Measurements from ENCODE around the gene MOXD1. TPM values are rescaled to one million over a fixed set of nuclear protein-coding genes. Genes with fewer than 3 reads are reported as not detected.

The MOXD1 gene
- total RNA-seq: 10 to 100 TPM in 1 of 4 donors, 1 to 10 TPM in 3; 1.5 to 12.4 (median 3.5) TPM

DNA sequence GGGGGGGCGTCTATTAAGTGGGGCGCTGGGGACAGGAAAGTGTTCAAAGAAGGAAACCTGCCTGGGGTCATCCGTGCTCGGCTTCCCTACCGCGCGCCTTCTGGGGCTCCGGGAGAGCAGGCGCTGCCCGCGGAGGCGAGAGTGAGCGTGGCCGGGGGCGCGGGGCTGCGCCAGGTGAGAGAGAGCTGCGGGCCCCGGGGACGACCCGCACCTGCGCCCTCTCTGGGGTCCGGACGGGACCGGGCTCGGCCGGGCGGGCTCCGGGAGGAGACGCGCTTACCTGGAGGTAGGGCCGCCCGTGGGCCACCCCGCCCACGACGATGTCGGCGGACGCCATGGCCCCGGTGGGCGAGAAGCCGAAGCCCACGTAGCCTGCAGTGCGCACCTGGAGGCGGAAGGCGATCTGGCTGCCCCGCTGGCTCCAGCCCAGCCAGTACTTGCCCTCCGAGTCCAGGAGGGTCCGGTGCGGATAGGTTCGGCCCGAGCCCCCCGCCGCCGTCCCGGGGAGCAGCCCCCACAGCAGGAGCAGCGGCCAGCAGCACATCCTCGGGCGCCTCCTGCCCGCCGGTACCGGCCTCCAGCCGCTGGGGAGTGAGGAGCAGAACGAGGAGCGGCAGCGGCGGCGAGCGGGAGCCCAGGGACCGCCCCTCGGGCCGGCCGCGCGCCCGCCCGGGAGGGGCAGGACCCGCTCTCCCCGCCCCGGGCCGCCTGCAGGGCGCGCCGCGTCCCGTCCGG lies at the start of gene MOXD1:
MOXD1 (minus strand) TSS at position 593 of the 735 bp plus-strand sequence; CDS start at position 544, 49 bp downstream.
- TF ChIP-seq, protein P1, sequence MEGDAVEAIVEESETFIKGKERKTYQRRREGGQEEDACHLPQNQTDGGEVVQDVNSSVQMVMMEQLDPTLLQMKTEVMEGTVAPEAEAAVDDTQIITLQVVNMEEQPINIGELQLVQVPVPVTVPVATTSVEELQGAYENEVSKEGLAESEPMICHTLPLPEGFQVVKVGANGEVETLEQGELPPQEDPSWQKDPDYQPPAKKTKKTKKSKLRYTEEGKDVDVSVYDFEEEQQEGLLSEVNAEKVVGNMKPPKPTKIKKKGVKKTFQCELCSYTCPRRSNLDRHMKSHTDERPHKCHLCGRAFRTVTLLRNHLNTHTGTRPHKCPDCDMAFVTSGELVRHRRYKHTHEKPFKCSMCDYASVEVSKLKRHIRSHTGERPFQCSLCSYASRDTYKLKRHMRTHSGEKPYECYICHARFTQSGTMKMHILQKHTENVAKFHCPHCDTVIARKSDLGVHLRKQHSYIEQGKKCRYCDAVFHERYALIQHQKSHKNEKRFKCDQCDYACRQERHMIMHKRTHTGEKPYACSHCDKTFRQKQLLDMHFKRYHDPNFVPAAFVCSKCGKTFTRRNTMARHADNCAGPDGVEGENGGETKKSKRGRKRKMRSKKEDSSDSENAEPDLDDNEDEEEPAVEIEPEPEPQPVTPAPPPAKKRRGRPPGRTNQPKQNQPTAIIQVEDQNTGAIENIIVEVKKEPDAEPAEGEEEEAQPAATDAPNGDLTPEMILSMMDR (IDR thresholded peaks at IDR 0.05; ENCODE audit: low read depth): no peak

DNA sequence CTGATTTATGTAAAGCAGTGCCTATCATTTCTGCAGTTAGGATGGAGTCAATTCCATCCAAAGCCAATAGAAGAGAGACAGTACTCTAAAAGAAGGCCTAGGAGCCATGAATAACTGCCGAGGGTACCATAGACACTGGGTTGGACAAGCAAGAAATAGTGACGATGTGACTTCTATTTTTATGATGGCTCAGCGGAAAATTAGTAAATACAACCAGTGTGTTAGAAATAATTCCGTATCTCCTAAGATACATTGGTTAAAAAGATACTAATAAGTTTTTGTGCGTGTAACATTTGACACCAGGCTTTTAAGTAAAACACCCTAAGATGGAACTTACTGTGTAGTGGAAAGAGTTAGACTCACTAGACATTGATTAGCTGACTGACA lies 45.6 kb upstream of the MOXD1 start:
- TF ChIP-seq, protein P1 (IDR thresholded peaks at IDR 0.05; ENCODE audit: low read depth): no peak

DNA sequence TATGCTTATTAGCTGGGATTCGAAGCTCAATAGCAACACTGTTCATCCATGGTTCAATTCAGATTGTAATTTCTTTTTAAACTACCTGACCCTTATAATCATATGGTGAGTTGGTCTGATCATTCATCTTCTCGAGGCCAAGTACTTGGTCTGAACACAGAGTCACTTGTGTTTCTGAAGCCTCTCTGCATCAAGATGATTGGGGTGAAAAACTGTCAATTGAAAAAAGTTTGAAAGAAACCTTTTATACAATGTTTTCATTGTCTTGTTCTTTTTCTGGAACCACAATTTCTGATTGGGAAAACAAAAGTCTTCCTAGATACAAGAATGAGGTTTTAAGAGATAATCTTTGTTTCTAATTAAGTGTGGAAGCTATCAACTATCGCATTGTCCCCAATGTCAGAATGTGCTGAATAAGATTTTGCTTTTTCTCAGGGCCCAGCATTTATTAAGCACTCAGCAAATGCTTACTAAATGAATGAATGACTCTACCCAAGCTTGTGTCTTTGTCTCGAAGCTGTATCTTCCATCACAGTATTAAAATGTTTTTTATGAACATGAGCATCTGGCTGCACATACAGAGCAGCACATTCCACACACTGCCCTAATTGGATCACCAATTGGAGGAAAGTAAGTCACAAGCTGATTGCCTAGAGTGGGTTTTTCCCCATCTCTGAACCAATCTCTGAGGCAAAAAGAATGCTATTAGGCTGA lies 45.0 kb upstream of the MOXD1 start:
- TF ChIP-seq, protein P1 (IDR thresholded peaks at IDR 0.05; ENCODE audit: low read depth): no peak

DNA sequence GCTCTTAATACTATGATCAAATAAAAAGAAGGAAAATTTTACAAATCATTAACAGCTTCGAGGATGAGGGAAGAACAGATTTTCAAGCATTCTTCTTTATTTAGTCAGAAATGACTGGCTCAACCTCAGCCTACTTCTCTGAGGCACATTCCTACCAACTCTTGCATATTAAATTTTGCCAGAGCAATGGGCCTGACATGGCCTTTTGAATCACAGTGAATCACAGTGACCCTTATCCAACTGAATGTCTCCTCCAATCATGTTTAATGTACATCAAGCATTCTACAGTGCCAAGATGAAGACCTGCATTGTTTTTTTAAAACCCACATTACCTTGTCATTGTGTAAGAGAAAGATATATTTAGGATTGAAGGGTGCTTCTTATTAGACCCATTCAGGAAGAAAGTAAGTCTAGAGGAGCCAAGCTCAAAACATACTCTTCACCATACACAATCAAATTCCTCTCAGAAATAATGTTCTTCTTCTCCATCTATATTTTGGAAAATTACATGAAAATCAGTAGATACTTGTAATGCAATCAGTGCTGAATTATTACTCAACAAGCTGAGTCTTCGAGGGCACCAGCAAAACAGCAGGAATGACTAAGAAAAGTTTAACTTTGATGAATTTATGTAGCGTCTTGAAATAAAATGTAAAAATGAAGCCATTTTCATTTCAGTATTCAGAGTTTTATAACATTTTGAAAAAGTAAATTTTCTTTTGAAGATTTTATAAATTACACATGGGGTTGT lies 44.1 kb upstream of the MOXD1 start:
- TF ChIP-seq, protein P1 (IDR thresholded peaks at IDR 0.05; ENCODE audit: low read depth): no peak

DNA sequence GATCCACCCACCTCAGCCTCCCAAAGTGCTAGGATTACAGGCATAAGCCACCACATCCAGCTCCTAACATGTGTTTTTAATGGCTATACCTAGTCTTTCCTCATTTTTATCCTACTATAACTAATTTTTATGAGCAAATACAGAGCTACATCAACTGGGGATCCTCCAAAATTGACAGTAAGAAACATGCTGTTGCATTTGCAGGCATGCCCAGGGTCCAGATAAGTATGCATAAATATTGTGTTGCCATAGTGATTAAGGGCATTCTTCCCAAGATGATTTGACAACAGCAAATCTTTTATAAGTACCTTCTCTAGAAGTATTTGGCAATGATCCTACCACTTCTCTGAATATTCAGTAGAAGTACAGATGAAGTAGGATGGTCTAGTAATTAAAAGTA lies 41.9 kb upstream of the MOXD1 start:
- TF ChIP-seq, protein P1 (IDR thresholded peaks at IDR 0.05; ENCODE audit: low read depth): no peak

DNA sequence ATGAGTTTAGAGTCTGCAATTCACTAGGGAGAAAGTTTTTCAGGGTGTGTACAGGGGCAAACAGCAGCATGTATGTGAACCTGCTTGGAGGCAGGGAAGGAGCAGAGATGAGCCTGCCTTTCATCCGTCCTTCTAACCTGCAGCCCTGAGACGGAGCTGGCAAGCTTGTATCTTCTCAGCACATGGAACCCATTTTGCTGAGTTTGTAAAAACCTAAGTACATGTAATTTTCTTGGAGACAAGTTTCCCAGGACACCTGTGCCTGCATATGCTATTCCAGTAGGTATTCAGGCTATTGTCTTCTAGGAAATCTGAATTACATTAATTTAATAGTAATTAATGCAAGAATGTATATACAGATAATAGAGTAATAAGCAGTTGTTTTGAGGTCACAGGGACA lies 28.8 kb upstream of the MOXD1 start:
- TF ChIP-seq, protein P1 (IDR thresholded peaks at IDR 0.05; ENCODE audit: low read depth): no peak

DNA sequence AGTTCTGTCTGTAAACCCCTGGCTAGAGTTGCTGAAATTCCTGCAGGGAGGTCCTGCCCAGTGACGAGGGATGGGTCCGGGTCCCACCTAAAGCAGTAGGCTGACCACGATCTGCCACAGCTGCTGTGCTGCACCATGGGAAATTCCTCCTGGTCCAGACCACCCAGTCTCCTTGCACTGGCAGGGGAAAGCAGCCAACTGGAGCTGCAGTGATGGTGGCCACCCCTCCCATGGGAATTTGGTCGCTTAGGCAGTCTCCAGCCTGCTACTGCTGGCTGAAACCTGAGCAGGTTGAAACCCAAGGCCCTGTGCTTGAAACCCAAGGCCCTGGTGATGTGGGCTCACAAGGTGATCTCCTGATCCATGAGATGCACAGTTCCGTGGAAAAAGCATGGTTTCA lies 23.9 kb upstream of the MOXD1 start:
- TF ChIP-seq, protein P1 (IDR thresholded peaks at IDR 0.05; ENCODE audit: low read depth): no peak

All from subcutaneous adipose tissue (tissue), 4 donors.